Activated T-cell treated with anti-CD3 and anti-CD28 coated beads, Interleukin-2, amount 50 U/mL, for 24 hours (primary cell): Measurements from ENCODE around the gene LRRC8D.
A peak's percentile ranks its signal among the peaks of the same experiment; 100 is the strongest.

ENCODE experiments used
- DNase-seq: peaks from one replicate; pipeline ENCODE4 v3.0.0-alpha.2; 2020
- H3K27ac Mint-ChIP-seq: 2 replicates; pipeline ENCODE4 v1.8.0; 2020; ENCODE audit warnings: mild to moderate bottlenecking, mixed read lengths
- H3K27me3 Mint-ChIP-seq: 2 replicates; pipeline ENCODE4 v1.8.0; 2020; ENCODE audit warnings: mixed read lengths
- H3K36me3 Mint-ChIP-seq: 2 replicates; pipeline ENCODE4 v1.8.0; 2020; ENCODE audit warnings: low read depth, mixed read lengths
- H3K4me1 Mint-ChIP-seq: 2 replicates; pipeline ENCODE4 v1.8.0; 2020; ENCODE audit warnings: low read depth, mixed read lengths
- H3K4me3 Mint-ChIP-seq: 2 replicates; pipeline ENCODE4 v1.8.0; 2020; ENCODE audit warnings: mild to moderate bottlenecking, moderate library complexity, mixed read lengths
- H3K9me3 Mint-ChIP-seq: 2 replicates; pipeline ENCODE4 v1.8.0; 2020; ENCODE audit warnings: mixed read lengths

The LRRC8D gene

GRCh38 chr1:89898150-89898549, 77.3 kb downstream of the LRRC8D start:
- no peak overlapping the region for H3K4me3 Mint-ChIP-seq
- peaks cover 46% of the 10 kb centered on the region for H3K4me1 Mint-ChIP-seq
- H3K27ac Mint-ChIP-seq = no peak overlapping the region
- no peak for DNase-seq
- H3K9me3 Mint-ChIP-seq = no peaks in the 10 kb centered on the region
- peaks cover 43% of the 10 kb centered on the region for H3K36me3 Mint-ChIP-seq
- no peaks in the 10 kb centered on the region for H3K27me3 Mint-ChIP-seq

- H3K4me3 Mint-ChIP-seq = no peak overlapping the region
- H3K27ac Mint-ChIP-seq = no peak overlapping the region
- H3K9me3 Mint-ChIP-seq = no peaks in the 10 kb centered on the region
- no peak for DNase-seq
- H3K36me3 Mint-ChIP-seq = peaks cover 43% of the 10 kb centered on the region
- H3K27me3 Mint-ChIP-seq = no peaks in the 10 kb centered on the region
- H3K4me1 Mint-ChIP-seq = peaks cover 50% of the 10 kb centered on the region
Measured at GRCh38 chr1:89898695-89899470, 78.1 kb downstream of the LRRC8D start.

GRCh38 chr1:89900323-89900722, 79.5 kb downstream of the LRRC8D start:
- H3K9me3 Mint-ChIP-seq = no peaks in the 10 kb centered on the region
- no peaks in the 10 kb centered on the region for H3K27me3 Mint-ChIP-seq

GRCh38 chr1:89900791-89901708, 80.2 kb downstream of the LRRC8D start:
- no peaks in the 10 kb centered on the region for H3K9me3 Mint-ChIP-seq
- peaks cover 56% of the 10 kb centered on the region for H3K4me1 Mint-ChIP-seq
- H3K36me3 Mint-ChIP-seq = peaks cover 52% of the 10 kb centered on the region
- H3K4me3 Mint-ChIP-seq = no peak overlapping the region
- DNase-seq = no peak
- peak overlapping the region; percentile 32 for H3K27ac Mint-ChIP-seq
- no peaks in the 10 kb centered on the region for H3K27me3 Mint-ChIP-seq

More at GRCh38 chr1:89900323-89900722, 79.5 kb downstream of the LRRC8D start:
- Mint-ChIP-seq H3K36me3 (peaks cover 50% of the 10 kb centered on the region), H3K4me1 (peaks cover 54% of the 10 kb centered on the region), H3K4me3 (no peak overlapping the region), H3K27ac (no peak overlapping the region)
- no peak for DNase-seq

GRCh38 chr1:89901957-89902669, 81.3 kb downstream of the LRRC8D start:
- no peak for DNase-seq
- H3K4me1 Mint-ChIP-seq = peaks cover 64% of the 10 kb centered on the region
- no peaks in the 10 kb centered on the region for H3K9me3 Mint-ChIP-seq
- no peak overlapping the region for H3K4me3 Mint-ChIP-seq
- H3K27ac Mint-ChIP-seq = no peak overlapping the region
- H3K27me3 Mint-ChIP-seq = no peaks in the 10 kb centered on the region
- peaks cover 57% of the 10 kb centered on the region for H3K36me3 Mint-ChIP-seq

GRCh38 chr1:89903550-89903949, 82.7 kb downstream of the LRRC8D start:
- H3K27ac Mint-ChIP-seq = no peak overlapping the region
- no peak overlapping the region for H3K4me3 Mint-ChIP-seq
- peaks cover 71% of the 10 kb centered on the region for H3K4me1 Mint-ChIP-seq
- no peaks in the 10 kb centered on the region for H3K27me3 Mint-ChIP-seq
- no peak for DNase-seq
- H3K9me3 Mint-ChIP-seq = no peaks in the 10 kb centered on the region
- peaks cover 57% of the 10 kb centered on the region for H3K36me3 Mint-ChIP-seq

GRCh38 chr1:89904219-89904980, 83.6 kb downstream of the LRRC8D start:
- Mint-ChIP-seq H3K4me3 (no peak overlapping the region), H3K27me3 (no peaks in the 10 kb centered on the region), H3K27ac (peak overlapping the region; percentile 42), H3K4me1 (peaks cover 75% of the 10 kb centered on the region), H3K9me3 (no peaks in the 10 kb centered on the region), H3K36me3 (peaks cover 55% of the 10 kb centered on the region)
- DNase-seq = no peak

- no peak for DNase-seq
- H3K27ac Mint-ChIP-seq = no peak overlapping the region
- peaks cover 51% of the 10 kb centered on the region for H3K36me3 Mint-ChIP-seq
- peaks cover 70% of the 10 kb centered on the region for H3K4me1 Mint-ChIP-seq
- no peaks in the 10 kb centered on the region for H3K27me3 Mint-ChIP-seq
- H3K9me3 Mint-ChIP-seq = no peaks in the 10 kb centered on the region
- H3K4me3 Mint-ChIP-seq = no peak overlapping the region
Measured at GRCh38 chr1:89905395-89906058, 84.7 kb downstream of the LRRC8D start.

- Mint-ChIP-seq H3K4me3 (no peak overlapping the region), H3K4me1 (peaks cover 74% of the 10 kb centered on the region), H3K36me3 (peaks cover 55% of the 10 kb centered on the region), H3K27me3 (no peaks in the 10 kb centered on the region), H3K9me3 (no peaks in the 10 kb centered on the region), H3K27ac (peak overlapping the region; percentile 79)
- no peak for DNase-seq
Measured at GRCh38 chr1:89906088-89906487, 85.3 kb downstream of the LRRC8D start.

- Mint-ChIP-seq H3K36me3 (peaks cover 60% of the 10 kb centered on the region), H3K4me1 (peaks cover 73% of the 10 kb centered on the region), H3K27ac (peak overlapping the region; percentile 79), H3K4me3 (no peak overlapping the region), H3K9me3 (no peaks in the 10 kb centered on the region), H3K27me3 (no peaks in the 10 kb centered on the region)
- no peak for DNase-seq
Measured at GRCh38 chr1:89907727-89908212, 86.9 kb downstream of the LRRC8D start.

GRCh38 chr1:89908273-89908671, 87.4 kb downstream of the LRRC8D start:
- Mint-ChIP-seq H3K27me3 (no peaks in the 10 kb centered on the region), H3K9me3 (no peaks in the 10 kb centered on the region), H3K36me3 (peaks cover 64% of the 10 kb centered on the region), H3K27ac (peak overlapping the region; percentile 65), H3K4me3 (no peak overlapping the region), H3K4me1 (peaks cover 73% of the 10 kb centered on the region)
- DNase-seq = no peak

- DNase-seq = no peak
- Mint-ChIP-seq H3K27me3 (no peaks in the 10 kb centered on the region), H3K36me3 (peaks cover 65% of the 10 kb centered on the region), H3K4me3 (no peak overlapping the region), H3K9me3 (no peaks in the 10 kb centered on the region), H3K27ac (peak overlapping the region; percentile 65), H3K4me1 (peaks cover 68% of the 10 kb centered on the region)
Measured at GRCh38 chr1:89908672-89909436, 88.0 kb downstream of the LRRC8D start.

- H3K9me3 Mint-ChIP-seq = no peaks in the 10 kb centered on the region
- H3K4me1 Mint-ChIP-seq = peaks cover 58% of the 10 kb centered on the region
- H3K36me3 Mint-ChIP-seq = peaks cover 61% of the 10 kb centered on the region
- no peak overlapping the region for H3K27ac Mint-ChIP-seq
- no peaks in the 10 kb centered on the region for H3K27me3 Mint-ChIP-seq
- DNase-seq = no peak
- no peak overlapping the region for H3K4me3 Mint-ChIP-seq
Measured at GRCh38 chr1:89910268-89910667, 89.4 kb downstream of the LRRC8D start.
